Measurements from ENCODE around the gene SYF2. TPM values are rescaled to one million over a fixed set of nuclear protein-coding genes. Genes with fewer than 3 reads are reported as not detected.

Gene SYF2
- total RNA-seq, 2 experiments from 2014 or later = 39.0 to 42.4 TPM

DNA sequence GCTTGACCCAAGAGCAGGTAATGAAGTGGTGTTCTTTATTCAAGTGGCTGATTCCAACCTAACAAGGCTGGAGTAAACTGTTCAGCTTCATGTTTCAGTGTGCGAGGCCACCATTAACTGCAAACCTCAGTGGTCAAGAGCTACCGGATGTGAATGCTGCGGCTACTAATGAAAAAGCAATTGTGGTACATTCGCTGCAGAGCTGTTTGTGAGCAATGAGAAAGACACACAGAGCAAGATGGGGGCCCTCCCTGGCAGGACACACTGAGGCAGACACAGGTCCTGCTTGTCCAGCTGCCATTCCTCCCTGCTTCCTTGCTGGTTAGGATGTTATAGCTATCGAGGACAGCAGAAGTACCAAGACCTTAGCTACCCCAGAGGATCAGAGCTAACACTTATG, 26.1 kb downstream of the SYF2 start:
- DNase-seq (no peak), ATAC-seq (no peak)
- H3K36me3 Mint-ChIP-seq (ENCODE audit: low read depth) = no peaks in the 10 kb centered on the region
- ChIA-PET POLR2A (no interaction called here), CTCF (interaction anchor here (0.7 to 5.0 kb wide), 26 partner anchors 9 to 518 kb away, joined by 3 to 31 read pairs (median 4); no protein-coding TSS in a partner anchor)
- no peaks in the 10 kb centered on the region for H3K27me3 Mint-ChIP-seq
- H3K4me1 Mint-ChIP-seq = no peaks in the 10 kb centered on the region
- intact Hi-C loops (cut with DNase I, micrococcal nuclease) = loop anchor here in 1 of 2 experiments (10.0 kb wide), 1 partner anchor 251 kb away; no protein-coding TSS in a partner anchor
- H3K27ac Mint-ChIP-seq = no peak overlapping the region
- H3K9me3 Mint-ChIP-seq (ENCODE audit: low read depth) = no peaks in the 10 kb centered on the region
- H3K4me3 Mint-ChIP-seq = no peak overlapping the region

DNA sequence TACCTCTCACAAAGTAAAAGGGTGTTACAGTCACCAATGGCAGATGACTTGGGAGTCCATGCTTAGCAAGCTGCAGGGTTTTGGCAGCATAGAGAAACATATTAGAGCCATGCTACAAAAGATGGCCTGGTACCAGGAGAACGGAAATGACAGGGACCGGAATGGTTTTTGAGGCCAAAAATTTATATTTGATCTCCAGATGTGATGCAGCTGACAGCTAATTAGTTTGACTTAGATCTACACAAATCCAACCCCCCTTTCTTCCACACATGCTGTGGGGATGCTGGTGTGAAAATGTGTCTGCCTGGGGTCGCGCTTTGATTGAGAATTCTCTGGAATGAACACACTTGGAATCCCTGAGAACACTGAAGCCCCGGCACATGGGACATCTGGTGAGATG, 26.5 kb downstream of the SYF2 start:
- H3K27ac Mint-ChIP-seq = no peak overlapping the region
- no peaks in the 10 kb centered on the region for H3K27me3 Mint-ChIP-seq
- no peak for DNase-seq
- CTCF ChIA-PET = interaction anchor here (0.7 to 5.0 kb wide), 31 partner anchors 8 to 788 kb away, joined by 3 to 31 read pairs (median 4); no protein-coding TSS in a partner anchor
- no peak overlapping the region for H3K4me3 Mint-ChIP-seq
- no peaks in the 10 kb centered on the region for H3K36me3 Mint-ChIP-seq (ENCODE audit: low read depth)
- no peaks in the 10 kb centered on the region for H3K9me3 Mint-ChIP-seq (ENCODE audit: low read depth)
- no peaks in the 10 kb centered on the region for H3K4me1 Mint-ChIP-seq
- POLR2A ChIA-PET = no interaction called here
- no peak for ATAC-seq
- intact Hi-C loops (cut with DNase I, micrococcal nuclease) = loop anchor here (1.0 to 10.0 kb wide), 5 partner anchors 88 to 517 kb away; no protein-coding TSS in a partner anchor

GRCh38 chr1:25204797-25205480, 27.4 kb downstream of the SYF2 start:
- Mint-ChIP-seq H3K4me1 (no peaks in the 10 kb centered on the region), H3K36me3 (ENCODE audit: low read depth) (no peaks in the 10 kb centered on the region), H3K27ac (no peak overlapping the region), H3K9me3 (ENCODE audit: low read depth) (no peaks in the 10 kb centered on the region), H3K27me3 (no peaks in the 10 kb centered on the region), H3K4me3 (no peak overlapping the region)
- intact Hi-C loops (cut with DNase I, micrococcal nuclease) = loop anchor here (1.0 to 10.0 kb wide), 5 partner anchors 88 to 516 kb away; no protein-coding TSS in a partner anchor
- ATAC-seq = peak; percentile 58
- POLR2A ChIA-PET = no interaction called here
- CTCF ChIA-PET = interaction anchor here (0.6 to 5.0 kb wide), 32 partner anchors 7 to 1379 kb away, joined by 3 to 31 read pairs (median 4); no protein-coding TSS in a partner anchor
- peak; percentile 20 for DNase-seq

DNA sequence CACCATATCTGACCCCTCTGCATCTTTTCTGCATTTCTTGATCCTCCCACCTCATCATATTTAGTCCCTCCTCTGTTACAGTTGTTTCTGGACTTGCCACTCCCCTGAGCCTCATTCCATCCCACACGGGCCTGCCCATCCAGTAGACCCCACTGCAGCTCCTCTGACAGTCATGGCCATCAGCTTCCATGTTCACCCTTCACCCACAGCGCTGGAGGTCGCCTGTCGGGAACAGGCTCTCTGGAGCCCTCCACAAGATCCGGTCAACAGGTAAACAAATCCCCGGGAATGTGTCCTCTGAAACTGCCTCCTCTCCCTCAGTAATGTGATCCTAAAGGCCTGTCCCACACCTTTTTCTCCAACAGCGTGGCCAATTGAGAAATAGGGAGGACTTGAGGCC, 31.3 kb downstream of the SYF2 start:
- CTCF ChIA-PET = interaction anchor here (0.7 kb wide), 1 partner anchor 1157 kb away, joined by 4 read pairs; no protein-coding TSS in a partner anchor
- no peak overlapping the region for H3K27ac Mint-ChIP-seq
- intact Hi-C loops (cut with DNase I, micrococcal nuclease) = loop anchor here in 1 of 2 experiments (10.0 kb wide), 1 partner anchor 246 kb away; no protein-coding TSS in a partner anchor
- no peak for ATAC-seq
- POLR2A ChIA-PET = no interaction called here
- DNase-seq = no peak
- peaks cover 11% of the 10 kb centered on the region for H3K4me1 Mint-ChIP-seq
- no peaks in the 10 kb centered on the region for H3K27me3 Mint-ChIP-seq
- no peaks in the 10 kb centered on the region for H3K9me3 Mint-ChIP-seq (ENCODE audit: low read depth)
- no peaks in the 10 kb centered on the region for H3K36me3 Mint-ChIP-seq (ENCODE audit: low read depth)
- no peak overlapping the region for H3K4me3 Mint-ChIP-seq

DNA sequence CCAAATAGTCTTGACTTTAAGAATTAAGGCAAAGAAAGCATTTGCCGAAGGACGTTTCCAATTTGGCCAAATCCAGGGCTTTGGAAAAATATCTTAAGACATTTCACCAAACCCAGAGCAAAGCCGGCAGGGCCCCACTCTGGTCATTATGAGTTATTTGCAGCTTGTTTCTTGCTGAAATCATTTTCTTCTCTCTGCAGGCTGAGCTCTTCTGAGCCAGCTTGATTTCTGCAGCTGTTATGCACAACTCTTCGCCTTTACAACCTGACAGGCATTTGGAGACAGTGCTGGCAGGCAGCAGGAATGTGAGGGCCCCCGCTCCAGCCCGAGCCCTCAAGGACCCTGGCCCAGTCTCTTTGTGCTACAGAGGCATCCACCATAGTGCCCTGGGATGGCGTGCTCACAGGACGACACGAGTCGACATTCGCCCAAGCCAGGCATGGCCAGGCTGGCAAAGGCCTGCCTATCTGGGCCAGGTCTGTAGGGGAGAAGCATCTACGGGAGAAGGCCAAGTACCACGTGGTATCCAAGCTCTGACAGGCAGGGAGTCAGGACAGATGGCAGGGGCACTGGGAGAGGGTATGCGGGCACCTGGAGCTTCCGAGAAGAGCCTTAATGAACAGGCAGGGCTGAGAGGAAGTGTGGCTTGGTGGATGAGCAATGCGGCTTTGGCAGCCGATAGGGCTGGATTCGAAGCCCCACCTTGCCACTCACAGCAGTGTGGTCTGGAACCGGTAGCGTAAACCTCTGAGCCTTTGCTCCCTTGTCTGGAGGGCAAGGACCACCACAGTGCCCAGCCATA, 32.3 kb downstream of the SYF2 start:
- CTCF ChIA-PET = interaction anchor here (0.9 kb wide), 1 partner anchor 365 kb away, joined by 3 read pairs; no protein-coding TSS in a partner anchor
- Mint-ChIP-seq H3K27ac (no peak overlapping the region), H3K9me3 (ENCODE audit: low read depth) (no peaks in the 10 kb centered on the region), H3K4me3 (no peak overlapping the region), H3K4me1 (peaks cover 11% of the 10 kb centered on the region), H3K27me3 (no peaks in the 10 kb centered on the region), H3K36me3 (ENCODE audit: low read depth) (no peaks in the 10 kb centered on the region)
- intact Hi-C loops (cut with DNase I, micrococcal nuclease) = loop anchor here in 1 of 2 experiments (10.0 kb wide), 1 partner anchor 245 kb away; no protein-coding TSS in a partner anchor
- POLR2A ChIA-PET = no interaction called here
- no peak for DNase-seq
- ATAC-seq = no peak

DNA sequence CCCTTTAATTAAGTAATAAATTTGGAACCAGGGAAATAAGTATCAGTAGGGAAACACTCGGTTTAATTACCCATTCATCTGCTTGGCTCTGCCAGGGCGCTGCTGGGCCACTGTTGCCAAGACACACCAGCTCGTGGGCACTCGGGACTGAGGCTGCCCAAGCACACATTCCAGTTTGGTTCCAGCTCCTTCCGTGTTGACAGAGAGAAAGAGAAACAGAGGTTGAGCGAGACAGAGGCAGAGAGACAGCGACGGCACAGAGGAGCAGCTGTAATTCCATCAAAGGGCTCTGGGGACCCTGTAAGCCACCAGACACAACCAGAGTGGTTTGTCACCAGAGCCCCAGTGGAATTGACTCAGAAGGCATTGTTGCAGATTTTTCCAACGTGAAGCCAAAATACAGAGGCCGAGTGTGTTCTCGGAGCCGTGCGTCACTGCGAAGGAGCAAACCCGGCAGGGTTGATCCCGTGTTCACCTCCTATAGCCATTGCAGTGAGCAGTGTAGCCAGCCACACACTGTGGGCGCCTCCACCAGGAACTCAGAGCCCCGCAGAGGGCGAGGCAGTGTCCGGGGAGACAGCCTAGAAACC, 33.5 kb downstream of the SYF2 start:
- H3K27me3 Mint-ChIP-seq = peaks cover 4% of the 10 kb centered on the region
- intact Hi-C loops (cut with DNase I, micrococcal nuclease) = no loop called here
- ChIA-PET CTCF (interaction anchor here (0.6 to 1.3 kb wide), 5 partner anchors 122 to 391 kb away, joined by 3 read pairs; no protein-coding TSS in a partner anchor), POLR2A (no interaction called here)
- ATAC-seq = peak; percentile 61
- H3K36me3 Mint-ChIP-seq (ENCODE audit: low read depth) = no peaks in the 10 kb centered on the region
- H3K4me3 Mint-ChIP-seq = no peak overlapping the region
- H3K4me1 Mint-ChIP-seq = peaks cover 11% of the 10 kb centered on the region
- H3K27ac Mint-ChIP-seq = no peak overlapping the region
- H3K9me3 Mint-ChIP-seq (ENCODE audit: low read depth) = no peaks in the 10 kb centered on the region
- no peak for DNase-seq

DNA sequence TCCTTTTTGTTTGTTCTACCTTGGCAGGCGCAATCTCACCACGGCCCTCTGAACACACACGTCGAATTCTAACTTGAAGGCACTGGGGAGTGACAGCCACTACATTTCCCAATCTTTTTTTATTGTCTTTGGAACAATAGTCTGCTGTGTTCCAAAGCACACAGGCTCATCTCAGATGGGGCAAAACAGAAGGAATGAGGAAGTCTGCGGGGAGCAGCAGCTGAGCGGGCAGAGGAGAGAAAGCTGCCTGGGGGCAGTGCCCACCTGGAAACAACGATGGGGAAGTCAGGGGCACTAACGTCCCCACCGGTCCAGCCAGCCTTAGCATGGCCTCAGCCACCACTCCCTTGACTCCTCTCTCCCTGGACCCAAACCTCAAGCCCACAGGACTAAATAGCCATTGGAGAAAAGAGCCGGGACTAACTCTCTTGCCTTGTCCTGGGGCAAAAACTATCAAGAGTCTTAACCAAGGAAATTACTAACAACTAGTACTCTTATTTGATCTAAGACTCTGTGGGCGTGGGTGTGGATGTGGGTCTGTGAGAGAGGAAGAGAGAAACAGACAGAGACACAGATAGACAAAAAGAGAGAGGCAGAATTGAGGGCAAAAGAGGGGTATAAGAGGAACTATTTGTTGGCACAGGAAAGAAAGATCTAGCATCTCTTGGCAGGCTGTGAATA, 34.2 kb downstream of the SYF2 start:
- CTCF ChIA-PET = interaction anchor here (0.6 to 1.3 kb wide), 7 partner anchors 8 to 363 kb away, joined by 3 to 6 read pairs (median 3); no protein-coding TSS in a partner anchor
- Mint-ChIP-seq H3K9me3 (ENCODE audit: low read depth) (no peaks in the 10 kb centered on the region), H3K27me3 (peaks cover 7% of the 10 kb centered on the region), H3K36me3 (ENCODE audit: low read depth) (no peaks in the 10 kb centered on the region), H3K4me3 (no peak overlapping the region), H3K4me1 (peaks cover 11% of the 10 kb centered on the region), H3K27ac (no peak overlapping the region)
- DNase-seq (peak; percentile 20), ATAC-seq (no peak)
- intact Hi-C loops (cut with DNase I, micrococcal nuclease) = no loop called here
- POLR2A ChIA-PET = no interaction called here

- no peaks in the 10 kb centered on the region for H3K9me3 Mint-ChIP-seq (ENCODE audit: low read depth)
- intact Hi-C loops (cut with DNase I, micrococcal nuclease) = no loop called here
- no peaks in the 10 kb centered on the region for H3K36me3 Mint-ChIP-seq (ENCODE audit: low read depth)
- H3K4me3 Mint-ChIP-seq = no peak overlapping the region
- ATAC-seq (no peak), DNase-seq (no peak)
- H3K4me1 Mint-ChIP-seq = peaks cover 11% of the 10 kb centered on the region
- H3K27ac Mint-ChIP-seq = no peak overlapping the region
- H3K27me3 Mint-ChIP-seq = peaks cover 7% of the 10 kb centered on the region
- ChIA-PET POLR2A (no interaction called here), CTCF (interaction anchor here (0.6 to 1.3 kb wide), 6 partner anchors 8 to 824 kb away, joined by 3 to 6 read pairs (median 4); no protein-coding TSS in a partner anchor)
Measured at GRCh38 chr1:25197235-25197975, 34.9 kb downstream of the SYF2 start.

GRCh38 chr1:25196830-25197229, 35.5 kb downstream of the SYF2 start:
- no peaks in the 10 kb centered on the region for H3K36me3 Mint-ChIP-seq (ENCODE audit: low read depth)
- no peak overlapping the region for H3K27ac Mint-ChIP-seq
- peaks cover 7% of the 10 kb centered on the region for H3K27me3 Mint-ChIP-seq
- no peak for DNase-seq
- H3K9me3 Mint-ChIP-seq (ENCODE audit: low read depth) = no peaks in the 10 kb centered on the region
- CTCF ChIA-PET = interaction anchor here (0.8 to 1.2 kb wide), 4 partner anchors 9 to 824 kb away, joined by 3 to 6 read pairs (median 4); no protein-coding TSS in a partner anchor
- H3K4me1 Mint-ChIP-seq = peaks cover 11% of the 10 kb centered on the region
- POLR2A ChIA-PET = no interaction called here
- no peak for ATAC-seq
- no peak overlapping the region for H3K4me3 Mint-ChIP-seq
- intact Hi-C loops (cut with DNase I, micrococcal nuclease) = no loop called here

DNA sequence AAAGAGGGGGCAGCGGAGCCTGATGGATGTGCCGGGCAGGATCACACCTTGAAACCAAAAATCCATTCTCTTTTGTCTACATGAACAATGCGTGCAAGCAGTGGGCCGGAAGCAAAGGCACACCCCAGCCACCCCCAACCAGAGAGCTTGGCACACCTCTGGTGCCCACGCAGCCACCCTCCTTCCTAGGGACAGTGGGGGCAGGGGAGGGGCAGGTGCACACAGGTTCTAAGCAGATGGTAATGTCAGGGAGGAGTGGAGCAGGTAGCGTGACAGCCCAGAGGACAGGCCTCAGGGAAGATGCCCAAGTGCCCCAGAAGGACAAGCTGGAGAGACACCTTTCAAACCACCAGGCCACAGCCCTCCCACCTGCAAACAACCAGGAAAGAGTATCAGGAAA, 36.5 kb downstream of the SYF2 start:
- no peaks in the 10 kb centered on the region for H3K9me3 Mint-ChIP-seq (ENCODE audit: low read depth)
- ChIA-PET POLR2A (no interaction called here), CTCF (interaction anchor here (0.8 to 1.2 kb wide), 2 partner anchors 11 to 15 kb away, joined by 3 to 4 read pairs; no protein-coding TSS in a partner anchor)

More for the DNA sequence above, 36.5 kb downstream of the SYF2 start:
- DNase-seq (no peak), ATAC-seq (no peak)
- Mint-ChIP-seq H3K36me3 (ENCODE audit: low read depth) (no peaks in the 10 kb centered on the region), H3K4me3 (no peak overlapping the region), H3K27me3 (peaks cover 7% of the 10 kb centered on the region), H3K27ac (no peak overlapping the region), H3K4me1 (peaks cover 11% of the 10 kb centered on the region)
- intact Hi-C loops (cut with DNase I, micrococcal nuclease) = no loop called here

Data from activated CD4-positive, alpha-beta T cell treated with anti-CD3 and anti-CD28 coated beads for 36 hours (primary cell).